OCI-LY3 (cell line): ENCODE data around the gene FREM2.

Experiments used
- H2AFZ ChIP-seq: fragments of 200-600, 300-600 bp; shearing (Covaris generic); 2 replicates; pipeline ENCODE4 v1.6.0; 2014; ENCODE audit warnings: antibody characterized with exemption, low read depth, low read length
- H3K27ac ChIP-seq: fragments of 200-600, 300-600 bp; sonication (generic); 2 replicates; pipeline ENCODE4 v1.5.1; 2014; ENCODE audit warnings: mild to moderate bottlenecking, low read length, moderate library complexity, mixed read lengths
- H3K27me3 ChIP-seq: fragments of 200-600, 300-600 bp; sonication (generic); 2 replicates; pipeline ENCODE4 v1.6.1; 2014; ENCODE audit warnings: low read depth, low read length, mixed read lengths
- H3K36me3 ChIP-seq: fragments of 200-600, 300-600 bp; sonication (generic); replicated peaks from 2 replicates; pipeline ENCODE3; 2014; ENCODE audit warnings: low read depth, low read length, mixed read lengths
- H3K4me1 ChIP-seq: fragments of 300-600, 200-600 bp; sonication (generic); 2 replicates; pipeline ENCODE4 v1.6.1; 2014; ENCODE audit warnings: low read length, mixed read lengths
- H3K4me2 ChIP-seq: fragments of 200-600, 300-600 bp; sonication (generic); 2 replicates; pipeline ENCODE4 v1.6.1; 2014; ENCODE audit warnings: low read length, mixed read lengths
- H3K4me3 ChIP-seq: fragments of 300-600, 200-600 bp; sonication (generic); 2 replicates; pipeline ENCODE4 v1.5.1; 2014; ENCODE audit warnings: antibody characterized with exemption, mild to moderate bottlenecking, low read length, moderate library complexity
- H3K79me2 ChIP-seq: fragments of 300-600, 200-600 bp; shearing (Covaris generic); 2 replicates; pipeline ENCODE4 v1.6.1; 2014; ENCODE audit warnings: mild to moderate bottlenecking, low read length, mixed read lengths
- H3K9ac ChIP-seq: fragments of 300-600, 200-600 bp; shearing (Covaris generic); 2 replicates; pipeline ENCODE4 v1.6.0; 2014; ENCODE audit warnings: mild to moderate bottlenecking, low read length, moderate library complexity
- H3K9me3 ChIP-seq: fragments of 200-600, 300-600 bp; shearing (Covaris generic); 2 replicates; pipeline ENCODE4 v1.6.1; 2014; ENCODE audit warnings: low read length, mixed read lengths; ENCODE audit not compliant: insufficient read depth
- H4K20me1 ChIP-seq: fragments of 200-600, 300-600 bp; sonication (generic); 2 replicates; pipeline ENCODE4 v1.6.1; 2016; ENCODE audit warnings: low read length, mixed read lengths; ENCODE audit not compliant: insufficient read depth
- EZH2phosphoT487 ChIP-seq: fragments of 200-600 bp; shearing (Covaris generic); IDR thresholded peaks from 2 replicates; pipeline ENCODE4 v1.6.1; 2018; ENCODE audit warnings: antibody characterized with exemption, mixed run types, low read depth
- TF ChIP-seq, protein P1 (sequence below): fragments of 200-600, 300-600 bp; sonication (generic); IDR thresholded peaks from 2 replicates; pipeline ENCODE4 v1.5.1; 2014; ENCODE audit warnings: antibody characterized with exemption, low read length, low read depth

Gene FREM2

GRCh38 chr13:38879278-38879677, 192.4 kb downstream of the FREM2 start:
- Histone ChIP-seq H3K4me3 (no peak overlapping the region), H3K36me3 (no peaks in the 10 kb centered on the region), H2AFZ (no peak overlapping the region), H3K4me1 (no peaks in the 10 kb centered on the region), H3K9ac (no peak overlapping the region), H4K20me1 (no peaks in the 10 kb centered on the region), H3K27ac (no peak overlapping the region), H3K27me3 (peaks cover 13% of the 10 kb centered on the region; the same call in 1 of the 2 replicates), H3K9me3 (no peaks in the 10 kb centered on the region), H3K79me2 (no peaks in the 10 kb centered on the region), H3K4me2 (no peak overlapping the region)
- no peak for TF ChIP-seq EZH2phosphoT487
- TF ChIP-seq, protein P1, sequence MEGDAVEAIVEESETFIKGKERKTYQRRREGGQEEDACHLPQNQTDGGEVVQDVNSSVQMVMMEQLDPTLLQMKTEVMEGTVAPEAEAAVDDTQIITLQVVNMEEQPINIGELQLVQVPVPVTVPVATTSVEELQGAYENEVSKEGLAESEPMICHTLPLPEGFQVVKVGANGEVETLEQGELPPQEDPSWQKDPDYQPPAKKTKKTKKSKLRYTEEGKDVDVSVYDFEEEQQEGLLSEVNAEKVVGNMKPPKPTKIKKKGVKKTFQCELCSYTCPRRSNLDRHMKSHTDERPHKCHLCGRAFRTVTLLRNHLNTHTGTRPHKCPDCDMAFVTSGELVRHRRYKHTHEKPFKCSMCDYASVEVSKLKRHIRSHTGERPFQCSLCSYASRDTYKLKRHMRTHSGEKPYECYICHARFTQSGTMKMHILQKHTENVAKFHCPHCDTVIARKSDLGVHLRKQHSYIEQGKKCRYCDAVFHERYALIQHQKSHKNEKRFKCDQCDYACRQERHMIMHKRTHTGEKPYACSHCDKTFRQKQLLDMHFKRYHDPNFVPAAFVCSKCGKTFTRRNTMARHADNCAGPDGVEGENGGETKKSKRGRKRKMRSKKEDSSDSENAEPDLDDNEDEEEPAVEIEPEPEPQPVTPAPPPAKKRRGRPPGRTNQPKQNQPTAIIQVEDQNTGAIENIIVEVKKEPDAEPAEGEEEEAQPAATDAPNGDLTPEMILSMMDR: no peak

GRCh38 chr13:38879786-38880185, 192.9 kb downstream of the FREM2 start:
- H4K20me1 ChIP-seq: no peaks in the 10 kb centered on the region
- TF ChIP-seq, protein P1: no peak
- TF ChIP-seq EZH2phosphoT487: no peak
- no peaks in the 10 kb centered on the region for H3K36me3 ChIP-seq
- no peak overlapping the region for H3K4me2 ChIP-seq
- H2AFZ ChIP-seq: no peak overlapping the region
- no peak overlapping the region for H3K9ac ChIP-seq
- H3K9me3 ChIP-seq: no peaks in the 10 kb centered on the region
- no peak overlapping the region for H3K4me3 ChIP-seq
- no peaks in the 10 kb centered on the region for H3K79me2 ChIP-seq
- H3K27me3 ChIP-seq: peaks cover 14% of the 10 kb centered on the region; the same call in 1 of the 2 replicates
- no peak overlapping the region for H3K27ac ChIP-seq
- H3K4me1 ChIP-seq: no peaks in the 10 kb centered on the region

DNA sequence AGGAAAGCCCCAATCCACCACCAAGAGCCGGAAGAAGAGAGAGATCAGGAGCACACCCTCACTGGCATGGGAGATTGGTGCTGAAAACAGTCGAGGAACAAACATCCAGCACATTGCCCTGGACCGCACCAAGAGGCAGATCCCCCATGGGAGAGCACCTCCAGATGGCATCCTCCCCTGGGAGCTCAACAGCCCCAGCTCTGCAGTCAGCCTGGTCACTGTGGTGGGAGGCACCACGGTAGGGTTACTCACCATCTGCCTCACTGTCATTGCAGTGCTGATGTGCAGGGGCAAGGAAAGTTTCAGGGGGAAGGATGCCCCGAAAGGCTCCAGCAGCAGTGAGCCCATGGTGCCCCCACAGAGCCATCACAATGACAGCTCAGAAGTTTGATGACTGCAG, 193.5 kb downstream of the FREM2 start:
- Histone ChIP-seq H3K36me3 (no peaks in the 10 kb centered on the region), H3K9me3 (no peaks in the 10 kb centered on the region), H4K20me1 (no peaks in the 10 kb centered on the region), H3K4me1 (no peaks in the 10 kb centered on the region), H3K4me3 (no peak overlapping the region), H3K79me2 (no peaks in the 10 kb centered on the region), H3K27me3 (peaks cover 9% of the 10 kb centered on the region; the same call in 1 of the 2 replicates), H3K27ac (no peak overlapping the region), H3K4me2 (no peak overlapping the region), H3K9ac (no peak overlapping the region), H2AFZ (no peak overlapping the region)
- TF ChIP-seq EZH2phosphoT487: no peak
- TF ChIP-seq, protein P1: no peak

DNA sequence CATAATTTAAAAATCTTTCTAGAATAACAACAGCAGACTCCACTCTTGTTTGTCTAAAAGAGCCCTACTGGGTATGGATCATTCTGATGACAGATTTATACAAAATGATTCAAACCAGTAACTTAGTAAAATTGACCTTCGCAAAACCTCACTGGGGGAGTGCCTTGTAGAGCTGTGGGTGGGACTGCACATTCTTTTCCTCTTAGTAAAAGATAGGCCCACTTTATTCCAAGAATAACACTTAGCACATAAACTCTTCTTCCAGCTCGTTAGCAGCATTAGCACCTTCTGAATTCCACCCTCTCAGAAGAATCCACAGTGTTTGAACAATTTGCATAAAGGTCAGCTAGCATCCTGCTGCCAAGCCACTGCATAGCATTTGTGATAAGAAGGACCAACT, 196.9 kb downstream of the FREM2 start:
- Histone ChIP-seq H3K4me1 (no peaks in the 10 kb centered on the region), H3K9ac (no peak overlapping the region), H3K9me3 (no peaks in the 10 kb centered on the region), H3K36me3 (no peaks in the 10 kb centered on the region), H3K4me3 (no peak overlapping the region), H4K20me1 (no peaks in the 10 kb centered on the region), H3K79me2 (no peaks in the 10 kb centered on the region), H3K4me2 (no peak overlapping the region), H3K27ac (no peak overlapping the region), H2AFZ (no peak overlapping the region), H3K27me3 (peaks cover 6% of the 10 kb centered on the region; the same call in 1 of the 2 replicates)
- TF ChIP-seq, protein P1: no peak
- TF ChIP-seq EZH2phosphoT487: no peak
